ENCODE results near the gene COG2. TPM values are rescaled to one million over a fixed set of nuclear protein-coding genes. Genes with fewer than 3 reads are reported as not detected.

Gene COG2
- total RNA-seq, 1 donor from 2014 or later, result 26.7 TPM

- no peaks in the 10 kb centered on the region for H3K9me3 ChIP-seq
- peaks cover 98% of the 10 kb centered on the region for H3K36me3 ChIP-seq
- DNase-seq (no peak), ATAC-seq (peak; percentile 58)
- H3K27ac ChIP-seq, result no peak overlapping the region
- H3K4me3 ChIP-seq, result no peak overlapping the region
- no peak for TF ChIP-seq CTCF (IDR thresholded peaks at IDR 0.05)
- H3K4me1 ChIP-seq, result peaks cover 9% of the 10 kb centered on the region
- no peaks in the 10 kb centered on the region for H3K27me3 ChIP-seq
- intact Hi-C loops (cut with DNase I), result no loop called here
Measured at GRCh38 chr1:230684146-230684545, 41.9 kb downstream of the COG2 start.

DNA sequence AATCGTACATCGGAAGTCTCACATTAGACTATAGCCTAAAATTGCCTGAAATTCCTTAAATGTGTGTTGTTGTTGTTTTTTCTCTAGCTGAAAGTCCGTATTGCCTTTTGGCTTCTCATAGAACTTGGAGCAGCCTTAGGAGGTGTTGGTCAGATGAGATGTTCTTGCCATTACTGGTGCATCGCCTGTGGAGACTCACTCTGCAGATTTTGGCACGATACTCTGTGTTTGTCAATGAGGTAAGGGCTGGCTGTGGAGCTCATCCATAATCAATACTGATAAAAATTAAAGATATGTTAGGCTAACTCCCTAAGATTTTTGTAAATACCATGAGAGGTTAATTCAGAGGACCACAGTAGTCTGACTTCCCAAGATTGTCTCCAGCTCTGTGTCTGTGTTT is 42.7 kb downstream of the COG2 start:
- Histone ChIP-seq H3K4me1 (peaks cover 9% of the 10 kb centered on the region), H3K36me3 (peaks cover 98% of the 10 kb centered on the region)
- intact Hi-C loops (cut with DNase I), result no loop called here

DNA sequence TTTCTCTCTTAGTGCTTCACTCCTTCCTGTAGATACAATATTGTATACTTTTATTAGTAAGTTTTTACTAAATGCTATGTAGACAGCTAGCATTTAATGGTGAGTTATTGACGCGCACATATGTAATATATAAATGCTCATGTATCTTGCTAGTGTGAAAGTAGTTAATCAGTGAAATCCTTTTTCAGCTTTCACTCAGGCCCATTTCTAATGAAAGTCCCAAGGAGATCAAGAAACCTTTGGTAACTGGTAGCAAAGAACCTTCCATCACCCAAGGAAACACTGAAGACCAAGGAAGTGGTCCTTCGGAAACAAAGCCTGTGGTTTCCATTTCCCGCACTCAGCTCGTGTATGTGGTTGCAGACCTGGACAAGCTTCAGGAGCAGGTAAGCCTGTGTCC is 44.5 kb downstream of the COG2 start:
- ATAC-seq (no peak), DNase-seq (no peak)
- Histone ChIP-seq H3K27ac (no peak overlapping the region), H3K9me3 (no peaks in the 10 kb centered on the region), H3K27me3 (no peaks in the 10 kb centered on the region), H3K36me3 (peaks cover 99% of the 10 kb centered on the region), H3K4me3 (no peak overlapping the region), H3K4me1 (peaks cover 4% of the 10 kb centered on the region)
- TF ChIP-seq CTCF (IDR thresholded peaks at IDR 0.05), result no peak
- intact Hi-C loops (cut with DNase I), result no loop called here

More for the DNA sequence above, 42.7 kb downstream of the COG2 start:
- Histone ChIP-seq H3K27ac (no peak overlapping the region), H3K4me3 (no peak overlapping the region), H3K9me3 (no peaks in the 10 kb centered on the region), H3K27me3 (no peaks in the 10 kb centered on the region)
- DNase-seq (no peak), ATAC-seq (no peak)
- TF ChIP-seq CTCF (IDR thresholded peaks at IDR 0.05), result no peak

DNA sequence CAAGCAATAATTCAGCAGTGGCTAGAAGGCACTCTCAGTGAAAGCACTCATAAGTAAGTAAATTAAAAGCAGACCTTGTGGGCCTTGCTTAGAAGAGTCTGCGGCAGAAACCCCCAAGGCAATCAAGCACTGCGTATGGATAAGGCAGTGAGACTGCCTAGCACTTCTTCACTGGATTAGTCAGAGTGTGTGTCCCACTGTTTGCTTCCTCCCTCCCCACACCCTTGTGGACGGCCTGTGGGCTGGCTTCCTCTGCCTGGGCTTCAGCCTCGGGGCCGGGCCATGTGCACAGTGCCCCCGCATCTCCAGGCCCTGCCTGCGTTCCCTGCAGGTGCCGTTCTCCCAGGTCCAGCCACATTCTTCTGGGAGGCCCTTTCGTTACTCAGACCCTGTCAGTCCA is 47.8 kb downstream of the COG2 start:
- no peaks in the 10 kb centered on the region for H3K4me1 ChIP-seq
- ATAC-seq (peak; percentile 14), DNase-seq (no peak)
- H3K9me3 ChIP-seq, result no peaks in the 10 kb centered on the region
- H3K36me3 ChIP-seq, result peaks cover 87% of the 10 kb centered on the region
- no peak overlapping the region for H3K4me3 ChIP-seq
- H3K27ac ChIP-seq, result no peak overlapping the region
- H3K27me3 ChIP-seq, result no peaks in the 10 kb centered on the region
- TF ChIP-seq CTCF (IDR thresholded peaks at IDR 0.05), result no peak
- intact Hi-C loops (cut with DNase I), result no loop called here

- intact Hi-C loops (cut with DNase I), result no loop called here
Measured at GRCh38 chr1:230691615-230692014, 49.3 kb downstream of the COG2 start.

More at GRCh38 chr1:230691615-230692014, 49.3 kb downstream of the COG2 start:
- no peak overlapping the region for H3K4me3 ChIP-seq
- H3K27ac ChIP-seq, result no peak overlapping the region
- DNase-seq, result no peak
- H3K36me3 ChIP-seq, result peaks cover 72% of the 10 kb centered on the region
- H3K9me3 ChIP-seq, result no peaks in the 10 kb centered on the region
- no peak for ATAC-seq
- H3K4me1 ChIP-seq, result no peaks in the 10 kb centered on the region
- no peaks in the 10 kb centered on the region for H3K27me3 ChIP-seq
- no peak for TF ChIP-seq CTCF (IDR thresholded peaks at IDR 0.05)

Measured in upper lobe of right lung (tissue), 1 donor.